ENCODE measurements around the gene NLK. TPM values are rescaled to one million over a fixed set of nuclear protein-coding genes. Genes with fewer than 3 reads are reported as not detected.

The NLK gene
- total and polyA plus RNA-seq, 2 of the 13 experiments (the other 11 are each of a cell fraction or from before 2014, with no cell fraction given), result 13.4 to 14.6 TPM

- FAIRE-seq (no peak), ATAC-seq (peak; percentile 51; the same call in 2 of the 3 replicates), DNase-seq (ENCODE audit: low spot score) (peak; percentile 16)
- Histone ChIP-seq H3K27me3 (ENCODE audit: control insufficient read depth in 1 of 2, insufficient read depth in 2 of 2, low read length in 2 of 2) (no peaks in the 10 kb centered on the region), H3K4me3 (replicated peaks in 1 of 3; ENCODE audit: insufficient read depth in 1 of 3, low read depth in 2 of 3, low read length in 3 of 3) (no peak overlapping the region), H3K27ac (ENCODE audit: extremely low read length, insufficient read depth, low read length) (no peak overlapping the region), H4K20me1 (ENCODE audit: insufficient read depth, low read length) (no peaks in the 10 kb centered on the region), H3K4me1 (ENCODE audit: insufficient read depth, low read length) (no peaks in the 10 kb centered on the region), H3K79me2 (ENCODE audit: insufficient read depth, low read length) (no peaks in the 10 kb centered on the region), H3K9me3 (ENCODE audit: low read length) (no peaks in the 10 kb centered on the region), H3K4me2 (ENCODE audit: low read depth, low read length) (no peak overlapping the region), H3K36me3 (replicated peaks in 1 of 2; ENCODE audit: control insufficient read depth in 1 of 2, insufficient read depth in 2 of 2, low read length in 2 of 2) (no peaks in the 10 kb centered on the region), H3K9ac (ENCODE audit: insufficient read depth, low read depth, low read length) (no peak overlapping the region), H2AFZ (ENCODE audit: low read length) (no peak overlapping the region)
- POLR2A ChIA-PET, result no interaction called here
- in situ Hi-C loops (cut with HindIII; ENCODE audit: extremely low pct_ligation_motif_present, low pct_unique_long_range_greater_than_20kb) (no loop called here), intact Hi-C loops (cut with micrococcal nuclease; ENCODE audit: unreplicated experiment) (no loop called here)
- no TSS peak for BruUV-seq (replicated peaks)
- WGBS (ENCODE audit: low lambda C conversion rate), result 0% methylated on average over 2 of the region's 2 CpGs
- CTCF ChIA-PET (ENCODE audit: low intra/inter-chr PET ratio, low total read pairs), result no interaction called here
- no peak for TF ChIP-seq NFYC (CRISPR knock-in tag; IDR thresholded peaks at IDR 0.05)
- no peak for TF ChIP-seq FIP1L1 (IDR thresholded peaks at IDR 0.05; ENCODE audit: borderline replicate concordance, insufficient read depth, low read depth, low read length)
- no peak for TF ChIP-seq ZNF33A (CRISPR knock-in tag; IDR thresholded peaks at IDR 0.05; ENCODE audit: borderline replicate concordance)
- 0 out of 2 replicates have a peak, but pooled peaks have one; percentile 48 for TF ChIP-seq ARID5B (CRISPR knock-in tag; IDR thresholded peaks at IDR 0.05)
- no peak for TF ChIP-seq CBX1 (IDR thresholded peaks at IDR 0.05; ENCODE audit: low read depth)
- TF ChIP-seq THAP9 (CRISPR knock-in tag; IDR thresholded peaks at IDR 0.05; ENCODE audit: borderline replicate concordance), result no peak
- TF ChIP-seq ZNF564 (CRISPR knock-in tag; IDR thresholded peaks at IDR 0.05), result no peak
- 0 out of 2 replicates have a peak, but pooled peaks have one; percentile 40 for TF ChIP-seq ARNT2 (CRISPR knock-in tag; IDR thresholded peaks at IDR 0.05; ENCODE audit: low read depth)
- no peak for TF ChIP-seq AKNA (CRISPR knock-in tag; IDR thresholded peaks at IDR 0.05; ENCODE audit: borderline replicate concordance)
- TF ChIP-seq BCL6 (CRISPR knock-in tag; IDR thresholded peaks at IDR 0.05), result 0 out of 2 replicates have a peak, but pooled peaks have one; percentile 48
- no peak for TF ChIP-seq ZNF367 (CRISPR knock-in tag; IDR thresholded peaks at IDR 0.05; ENCODE audit: borderline replicate concordance)
- 0 out of 2 replicates have a peak, but pooled peaks have one; percentile 31 for TF ChIP-seq KMT2B (CRISPR knock-in tag; IDR thresholded peaks at IDR 0.05)
- TF ChIP-seq ZNF746 (CRISPR knock-in tag; IDR thresholded peaks at IDR 0.05), result no peak
Measured at GRCh38 chr17:28008513-28008912, 34.0 kb upstream of the NLK start.
